Stimulated activated CD4-positive, alpha-beta T cell treated with anti-CD3 and anti-CD28 coated beads, TNF-alpha, amount 100 ng/mL, for 4 hours (primary cell): ENCODE measurements around the gene MMP3.
"Not testable (repeated sequence)": the region's sequence is repeated elsewhere in the genome, so short reads cannot be mapped to it uniquely, and the experiment has no call there.

Experiments
- DNase-seq, 3 experiments: peaks; one replicate each; pipeline ENCODE4 v3.0.0-alpha.2; 2020; ENCODE audit warnings: low read depth in 3 of 3

The MMP3 gene

DNA sequence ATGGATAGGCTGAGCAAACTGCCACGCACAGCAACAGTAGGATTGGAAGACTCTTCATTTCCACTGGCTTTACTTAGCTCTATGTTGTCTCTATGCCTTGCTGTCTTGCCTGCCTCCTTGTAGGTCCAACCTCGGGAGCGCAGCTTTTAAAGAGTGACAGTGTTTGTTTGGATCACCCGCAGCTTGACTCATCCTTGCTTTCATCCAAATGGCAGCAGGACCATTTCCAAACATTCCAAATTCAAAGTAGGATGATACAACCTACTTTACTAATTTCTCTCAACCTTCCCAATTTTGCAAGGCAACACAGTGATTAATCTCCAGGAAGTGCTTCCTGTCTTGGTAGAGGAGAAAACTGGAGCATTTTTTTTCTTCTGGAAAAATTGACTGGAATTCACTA is at the start of gene MMP3:
Gene MMP3 (minus strand): TSS at position 121 of the 400 bp plus-strand sequence. CDS start 63 bp downstream, at position 58.
- DNase-seq, result no peak

DNA sequence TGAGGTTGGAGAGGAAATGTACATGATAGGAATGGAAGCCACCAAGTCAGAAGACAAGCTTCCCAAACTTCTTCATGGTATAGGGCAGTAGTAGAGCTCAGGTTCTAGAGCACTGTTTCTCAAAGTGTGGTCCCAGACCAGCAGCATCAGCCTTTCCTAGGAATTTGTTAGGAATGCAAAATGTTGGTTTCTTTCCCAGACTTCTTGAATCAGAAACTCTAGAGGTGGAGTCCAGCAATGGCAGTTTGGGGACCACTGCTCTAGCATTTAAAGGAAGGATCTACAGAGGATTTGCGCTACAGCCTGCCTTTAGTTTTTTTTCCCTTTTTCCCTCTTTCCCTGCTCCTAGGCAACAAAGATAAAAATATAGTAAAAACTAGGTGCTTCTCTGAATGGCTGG is 48.3 kb upstream of the MMP3 start:
- no peak for DNase-seq

- DNase-seq, result no peak
Observed at GRCh38 chr11:102886999-102887398, 43.6 kb upstream of the MMP3 start.

- DNase-seq, result no peak
Observed at GRCh38 chr11:102883141-102883540, 39.7 kb upstream of the MMP3 start.

DNA sequence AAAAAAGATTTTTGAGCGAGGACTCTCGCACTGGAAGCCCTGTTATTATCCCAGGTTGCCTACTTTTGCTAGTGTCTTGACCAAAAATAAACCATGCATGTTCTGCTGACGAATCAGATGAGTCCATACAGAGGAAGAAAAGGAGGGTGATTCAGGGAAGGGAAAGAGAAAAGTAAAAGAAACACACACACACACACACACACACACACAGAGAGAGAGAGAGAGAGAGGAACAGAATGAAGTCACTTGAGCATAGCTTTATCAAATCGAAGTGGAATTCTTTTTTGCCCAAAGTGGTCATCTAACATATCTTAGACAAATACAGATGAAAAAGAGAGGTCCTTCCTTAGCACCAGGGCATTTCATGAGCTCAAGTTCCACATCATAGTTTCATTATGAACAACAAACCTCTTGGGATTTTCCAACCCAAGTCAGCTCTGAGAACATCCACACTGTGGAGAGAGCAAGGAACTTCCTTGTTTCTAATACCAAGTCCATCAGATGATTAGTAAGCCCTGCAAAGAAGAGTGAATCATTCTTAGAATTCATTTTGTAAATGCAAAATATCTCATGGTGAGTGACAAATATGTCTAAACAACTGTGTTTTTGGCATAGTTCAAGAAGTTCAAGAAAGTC is 39.1 kb upstream of the MMP3 start:
- DNase-seq, result no peak

DNA sequence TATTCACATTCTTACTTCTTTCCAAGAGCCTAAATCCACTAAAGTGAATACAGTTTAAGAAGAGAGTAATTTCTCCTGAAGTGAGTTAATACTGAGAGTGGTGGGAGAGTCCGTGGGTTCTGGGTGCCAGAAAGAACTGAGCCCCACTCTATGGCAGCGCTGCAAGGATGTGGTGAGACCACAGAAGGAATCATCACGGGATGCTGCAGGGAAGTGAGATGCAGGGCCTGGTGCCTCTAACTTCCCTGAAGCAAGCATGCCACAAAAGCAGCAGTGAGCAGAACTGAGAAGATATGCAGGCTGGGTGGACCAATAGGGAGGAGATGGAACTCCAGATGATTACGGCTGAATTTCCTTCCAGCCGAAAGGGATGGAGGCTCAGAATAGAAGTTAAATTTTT is 36.4 kb upstream of the MMP3 start:
- no peak for DNase-seq

DNA sequence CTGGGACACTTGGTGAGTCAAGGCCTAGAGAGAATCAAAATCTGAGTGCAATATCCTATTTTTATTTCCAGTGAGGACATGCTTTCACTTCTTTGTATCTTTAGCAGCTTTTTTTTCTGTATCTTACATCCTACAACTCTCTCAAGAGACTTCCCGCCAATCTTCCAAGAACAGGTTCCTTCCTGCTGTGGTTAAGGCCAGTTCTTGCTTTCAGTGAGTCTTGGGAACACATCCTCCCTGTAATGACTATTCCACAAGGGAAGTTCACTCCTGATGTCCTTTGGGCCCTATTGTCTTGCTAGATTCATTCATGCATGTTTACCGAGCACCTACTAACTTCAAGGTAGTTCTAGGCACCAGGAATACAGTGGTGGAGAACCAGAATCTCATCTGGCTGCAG is 35.2 kb upstream of the MMP3 start:
- DNase-seq, result no peak

DNA sequence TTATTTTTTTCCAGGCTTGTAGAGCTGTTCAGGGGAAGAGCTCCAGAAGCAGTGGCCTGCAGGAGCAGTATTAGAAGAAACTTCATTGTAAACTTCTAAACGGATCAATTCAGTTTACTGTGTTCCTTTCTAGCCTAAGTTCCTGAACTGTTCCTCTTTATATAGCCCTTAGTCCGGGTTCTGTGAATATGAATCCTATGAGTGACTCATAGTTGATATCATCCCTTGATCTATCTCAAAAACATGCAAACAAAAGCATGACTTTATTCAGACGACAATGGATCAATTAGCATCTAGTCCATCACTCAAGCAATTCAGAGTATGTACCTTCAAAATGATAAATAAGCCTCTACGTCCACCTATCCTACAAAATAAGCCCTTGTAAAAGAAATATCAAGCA is 31.4 kb upstream of the MMP3 start, which contains the start of gene MMP12:
Gene MMP12 (minus strand): TSS at position 131 of the 400 bp plus-strand sequence. CDS start 45 bp downstream, at position 86.
- no peak for DNase-seq

DNA sequence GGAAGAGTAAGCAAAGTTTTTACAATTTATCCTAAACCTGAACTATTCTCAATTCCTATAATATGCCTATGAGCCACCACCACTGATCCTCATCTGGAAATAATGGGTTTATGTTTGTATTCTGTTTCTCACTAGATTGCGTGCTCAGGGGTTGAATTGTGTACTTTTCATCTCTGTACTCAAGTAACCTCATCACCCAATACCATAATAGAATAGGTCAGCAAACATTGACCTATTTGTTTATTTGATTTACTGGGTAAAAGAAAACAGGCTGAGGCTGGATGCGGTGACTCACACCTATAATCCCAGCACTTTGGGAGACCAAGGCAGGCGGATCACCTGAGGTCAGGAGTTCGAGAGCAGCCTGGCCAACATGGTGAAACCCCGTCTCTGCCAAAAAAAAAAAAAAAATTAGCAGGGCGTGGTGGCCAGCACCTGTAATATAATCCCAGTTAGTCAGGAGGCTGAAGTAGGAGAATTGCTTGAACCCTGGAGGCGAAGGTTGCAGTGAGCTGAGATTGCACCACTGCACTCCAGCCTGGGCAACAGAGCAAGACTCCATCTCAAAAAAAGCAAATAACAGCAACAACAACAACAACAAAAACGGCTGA is 26.1 kb upstream of the MMP3 start:
- DNase-seq, result not testable (repeated sequence)

DNA sequence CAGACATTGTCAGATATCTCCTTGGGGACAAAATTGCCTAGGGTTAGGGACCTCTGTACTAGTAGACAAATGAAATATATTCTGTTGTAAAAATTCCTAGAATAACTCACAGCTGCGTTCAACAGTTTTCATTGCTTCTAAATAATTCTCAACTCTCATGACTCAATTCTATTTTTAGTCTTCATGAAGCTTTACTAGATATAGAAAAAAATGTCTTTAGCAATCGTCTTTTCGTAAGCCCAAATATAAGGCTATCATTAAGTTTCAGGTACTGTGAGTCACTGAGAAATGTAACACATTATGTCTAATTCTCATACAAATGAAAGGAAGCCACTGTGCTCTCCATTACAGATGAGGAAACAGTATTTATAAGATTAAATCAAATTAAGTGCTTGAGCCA is 24.9 kb upstream of the MMP3 start:
- DNase-seq, result no peak

GRCh38 chr11:102864724-102865123 is 21.3 kb upstream of the MMP3 start:
- no peak for DNase-seq

DNA sequence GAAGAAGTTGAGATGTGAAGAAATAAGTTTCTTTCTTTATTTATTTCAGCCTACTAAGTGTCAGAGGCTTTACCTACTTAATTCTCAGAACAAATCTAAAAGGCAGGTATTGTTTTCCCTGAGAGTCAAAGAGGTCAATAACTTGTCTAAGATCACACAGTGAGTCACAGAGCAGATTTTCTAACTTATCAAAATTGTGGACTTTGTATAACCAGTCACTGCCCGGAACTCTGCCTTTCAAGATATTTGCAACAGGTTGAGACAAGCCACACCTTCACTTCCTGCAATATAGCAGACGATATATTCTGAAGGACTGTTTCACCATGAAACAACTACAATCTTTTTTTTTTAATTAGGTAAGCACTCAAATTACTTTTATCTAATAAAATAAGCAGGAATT is 10.5 kb upstream of the MMP3 start:
- no peak for DNase-seq

DNA sequence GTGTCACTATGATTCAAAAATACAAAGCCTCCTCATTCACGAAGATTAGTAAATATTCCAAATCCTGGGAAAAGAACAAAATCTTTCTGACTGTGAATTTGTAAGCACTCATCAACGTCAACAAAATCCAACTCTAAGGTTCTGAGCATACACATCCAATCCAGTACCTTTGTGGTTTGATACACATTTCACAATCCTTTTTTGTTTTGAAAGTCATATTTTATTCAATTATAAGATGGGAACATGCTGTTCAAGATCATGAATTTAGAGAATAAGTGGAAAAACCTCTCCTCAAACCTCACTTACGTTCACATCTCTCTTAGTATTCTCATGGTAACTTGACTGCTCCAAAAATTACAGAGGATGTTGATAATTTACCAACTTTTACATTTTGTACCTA is 9.6 kb upstream of the MMP3 start:
- DNase-seq, result no peak

DNA sequence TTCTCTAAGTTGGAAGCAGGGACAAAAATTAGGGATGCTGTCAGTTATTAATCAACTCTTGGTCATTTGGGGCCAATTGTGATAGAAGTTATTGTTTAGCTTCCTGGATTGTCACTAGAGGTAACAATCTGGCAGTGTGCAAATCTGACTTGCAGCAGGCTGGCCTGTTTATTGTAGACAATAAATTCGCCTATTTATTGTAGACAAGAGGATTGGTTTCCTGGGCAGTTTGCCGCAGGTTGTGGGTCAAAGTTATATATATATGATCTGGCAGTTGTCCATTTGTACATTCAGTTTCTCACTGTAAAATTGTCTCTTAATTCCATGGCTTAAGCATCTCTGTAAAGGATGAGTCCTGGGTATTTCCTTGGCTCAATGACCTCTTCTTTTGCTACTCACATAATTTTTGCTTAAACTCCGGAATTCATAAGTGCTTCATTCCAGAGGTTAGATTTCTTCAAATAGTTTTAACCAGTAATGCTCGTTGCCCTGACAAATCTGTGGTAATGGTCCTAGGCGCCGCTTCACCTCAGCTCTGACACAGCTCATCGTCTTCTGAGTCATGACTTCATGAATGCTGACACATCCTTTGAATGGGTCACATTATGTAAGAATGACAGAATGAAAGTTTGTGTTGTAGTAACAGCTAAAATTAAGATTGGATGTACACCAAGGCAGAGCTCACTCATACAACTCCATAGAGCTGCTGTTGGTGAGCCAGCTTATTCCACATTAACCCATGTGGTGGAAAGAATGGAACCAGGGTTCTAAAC is 7.8 kb upstream of the MMP3 start:
- no peak for DNase-seq

GRCh38 chr11:102849311-102849710 is 5.9 kb upstream of the MMP3 start:
- no peak for DNase-seq

- DNase-seq, result no peak
Observed at GRCh38 chr11:102846292-102846691, 2.9 kb upstream of the MMP3 start.

DNA sequence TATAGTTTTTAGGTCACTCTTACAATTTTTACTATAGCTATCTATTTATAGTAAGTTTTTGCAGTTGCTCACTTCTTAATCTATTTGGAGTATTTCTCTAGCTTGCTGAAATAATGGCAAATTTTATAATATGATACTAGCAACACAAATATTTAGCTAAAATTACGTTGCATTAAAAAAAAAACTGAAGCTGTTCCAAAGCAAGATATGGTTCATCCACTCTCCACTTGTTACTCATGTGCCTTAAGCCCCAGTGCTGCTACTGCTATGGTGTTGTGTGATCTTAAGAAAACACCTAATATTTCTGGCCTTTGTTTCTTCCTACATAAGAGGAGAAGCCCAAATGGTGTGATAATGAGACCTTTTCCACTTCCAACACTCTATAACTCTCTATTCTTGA is 479 bp downstream of the MMP3 start:
- DNase-seq, result no peak

DNA sequence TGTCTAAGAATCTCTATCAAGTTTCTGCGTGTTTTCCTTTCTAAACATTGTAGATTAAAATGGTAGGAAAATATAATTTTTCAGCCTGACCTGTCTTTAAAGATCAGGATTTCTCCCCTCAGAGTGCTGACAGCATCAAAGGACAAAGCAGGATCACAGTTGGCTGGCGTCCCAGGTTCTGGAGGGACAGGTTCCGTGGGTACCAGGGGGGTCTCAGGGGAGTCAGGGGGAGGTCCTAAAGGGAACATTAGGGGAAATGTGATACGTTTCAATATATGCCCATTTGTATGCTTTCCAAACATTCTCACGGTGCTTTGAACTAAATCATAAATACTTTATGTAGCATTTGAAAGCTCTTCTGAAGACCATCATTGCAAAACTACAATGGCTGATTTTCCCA is 3.4 kb downstream of the MMP3 start:
- no peak for DNase-seq

GRCh38 chr11:102837646-102838045 is 5.8 kb downstream of the MMP3 start:
- DNase-seq, result no peak

DNA sequence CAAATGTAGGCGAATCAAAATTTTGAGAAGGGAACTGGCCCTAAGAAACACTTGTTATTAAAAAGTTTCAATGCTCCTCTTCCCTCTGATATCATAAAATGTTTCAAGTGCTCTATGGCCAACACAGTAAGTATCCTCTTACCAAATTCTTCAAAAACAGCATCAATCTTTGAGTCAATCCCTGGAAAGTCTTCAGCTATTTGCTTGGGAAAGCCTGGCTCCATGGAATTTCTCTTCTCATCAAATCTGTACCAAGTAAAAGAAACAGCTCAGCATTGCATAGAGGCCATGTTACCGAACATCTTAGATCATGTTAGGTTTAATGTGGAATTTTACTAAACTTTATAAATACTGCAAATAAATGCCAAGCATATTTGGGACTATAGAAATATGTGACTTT is 6.3 kb downstream of the MMP3 start:
- DNase-seq, result no peak

GRCh38 chr11:102836290-102836875 is 7.0 kb downstream of the MMP3 start:
- DNase-seq, result no peak

DNA sequence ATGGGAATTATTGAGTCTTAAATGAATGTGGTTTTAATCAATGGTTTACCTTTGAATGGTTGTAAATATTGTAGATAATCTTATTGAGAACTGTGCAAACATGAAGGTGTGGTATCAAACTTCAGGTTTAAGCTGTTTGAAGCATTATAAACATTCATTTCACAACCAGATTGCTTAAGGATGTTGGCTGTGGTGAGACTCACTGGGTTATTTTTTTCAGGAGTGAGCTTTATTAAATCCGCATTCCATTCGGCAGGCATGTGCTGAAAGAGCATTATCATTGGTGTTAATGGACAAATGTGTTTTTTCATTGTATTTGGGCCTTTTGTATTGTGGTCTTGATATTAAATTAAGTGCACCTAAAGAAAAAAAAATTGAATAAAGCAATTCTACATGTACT is 9.7 kb downstream of the MMP3 start:
- DNase-seq, result no peak

- no peak for DNase-seq
Observed at GRCh38 chr11:102832612-102833011, 10.8 kb downstream of the MMP3 start.
